Esophagus muscularis mucosa (tissue), 4 donors: ENCODE measurements around the gene COMMD4. TPM values are rescaled to one million over a fixed set of nuclear protein-coding genes. Genes with fewer than 3 reads are reported as not detected.

Experiments used
- DNase-seq: peaks from one replicate; pipeline ENCODE4 v3.0.0-alpha.2; 2017; ENCODE audit errors: extremely low spot score
- H3K27ac ChIP-seq, 4 donors: fragments of 200-600 bp; sonication (generic); replicated peaks in 1 of 4; 1 replicate in 3 of 4; 2 replicates in 1 of 4; pipeline ENCODE4 v1.5.1; 2016 to 2019; ENCODE audit warnings: mild to moderate bottlenecking in 1 of 4
- H3K27me3 ChIP-seq, 4 donors: fragments of 200-600 bp; sonication (generic); one replicate each; pipeline versions ENCODE4 v1.5.1 to v1.6.0; 2016 to 2019
- H3K36me3 ChIP-seq, 4 donors: fragments of 200-600 bp; sonication (generic); one replicate each; pipeline ENCODE4 v1.5.1; 2016 to 2019
- H3K4me1 ChIP-seq, 4 donors: fragments of 200-600 bp; sonication (generic); one replicate each; pipeline ENCODE4 v1.5.1; 2016 to 2019
- H3K4me3 ChIP-seq, 4 donors: fragments of 200-600 bp; sonication (generic); 1 replicate in 2 of 4; 2 replicates in 2 of 4; pipeline ENCODE4 v1.5.1; 2016 to 2019; ENCODE audit warnings: mild to moderate bottlenecking in 4 of 4, moderate library complexity in 1 of 4
- H3K9me3 ChIP-seq, 4 donors: fragments of 200-600 bp; sonication (generic); 1 replicate in 3 of 4; 2 replicates in 1 of 4; pipeline ENCODE4 v1.5.1; 2016 to 2019
- CTCF ChIP-seq, 3 experiments: fragments of 200-600 bp in 2 of 3; fragments of 450-650 bp in 1 of 3; sonication (generic) in 2 of 3; IDR thresholded peaks; one replicate each; pipeline ENCODE4 v1.5.1; 2017 to 2019; ENCODE audit warnings: antibody characterized with exemption in 3 of 3, mild to moderate bottlenecking in 2 of 3, moderate library complexity in 1 of 3
- EP300 ChIP-seq: sonication (generic); formaldehyde crosslinking; IDR thresholded peaks from one replicate; pipeline ENCODE4 v1.6.1; 2017; ENCODE audit warnings: antibody characterized with exemption
- POLR2A ChIP-seq: fragments of 450-650 bp; IDR thresholded peaks from one replicate; pipeline ENCODE4 v1.6.1; 2017; ENCODE audit warnings: antibody characterized with exemption, moderate library complexity, mild to moderate bottlenecking, low read depth
- POLR2AphosphoS5 ChIP-seq, 2 donors: sonication (generic); formaldehyde crosslinking; IDR thresholded peaks; one replicate each; pipeline ENCODE4 v1.6.1; 2017; ENCODE audit warnings: antibody characterized with exemption in 2 of 2
- whole genome bisulfite sequencing: methylation state at CpG from one replicate; pipeline ENCODE4 v1.1.5; 2018; 5-methylcytosine and 5-hydroxymethylcytosine counted together
- intact Hi-C: fragments of 100-400 bp; cut with DNase I; formaldehyde crosslinking; loops from one replicate; pipeline ENCODE4 v1.15.1; 2023
- total RNA-seq, 4 donors: library from RNA; depleted of rRNA; stranded (reverse); fragments of >200 nt; gene quantifications; one replicate each; pipeline versions ENCODE4 v1.1.0 to v1.2.1, GENCODE V29; 2016

COMMD4 gene
- total RNA-seq, 4 donors from 2014 or later = 32.0 to 73.0 (median 50.6) TPM

- no peaks in the 10 kb centered on the region for H3K4me1 ChIP-seq
- peaks cover 42 to 100% (median 98%) of the 10 kb centered on the region in 4 donors for H3K36me3 ChIP-seq
- TF ChIP-seq EP300 (no peak), POLR2A (no peak)
- DNase-seq = no peak
- H3K27me3 ChIP-seq = no peaks in the 10 kb centered on the region
- 89% methylated on average over 8 of the region's 10 CpGs for WGBS
- no peak overlapping the region for H3K4me3 ChIP-seq
- no peaks in the 10 kb centered on the region for H3K9me3 ChIP-seq
- intact Hi-C loops = no loop called here
- H3K27ac ChIP-seq = no peak overlapping the region
These were observed 23.1 kb downstream of the COMMD4 start for GRCh38 chr15:75358771-75359536.

GRCh38 chr15:75359537-75360250 lies 23.8 kb downstream of the COMMD4 start:
- no peaks in the 10 kb centered on the region for H3K4me1 ChIP-seq
- no peak for DNase-seq
- H3K9me3 ChIP-seq = no peaks in the 10 kb centered on the region
- H3K27ac ChIP-seq = no peak overlapping the region
- TF ChIP-seq EP300 (no peak), CTCF (IDR thresholded peaks at IDR 0.05) (no peak), POLR2A (no peak), POLR2AphosphoS5 (IDR thresholded peaks at IDR 0.05) (no peak)
- peaks cover 49 to 100% (median 100%) of the 10 kb centered on the region in 4 donors for H3K36me3 ChIP-seq
- 89% methylated on average over 15 of the region's 15 CpGs for WGBS
- no peaks in the 10 kb centered on the region for H3K27me3 ChIP-seq
- H3K4me3 ChIP-seq = no peak overlapping the region
- intact Hi-C loops = loop anchor here (10.0 kb wide), 1 partner anchor 285 kb away; the partner anchor contains the start of genes IMP3 and SNX33

- intact Hi-C loops = loop anchor here (10.0 kb wide), 1 partner anchor 284 kb away; the partner anchor contains the start of genes IMP3 and SNX33
These were observed 24.5 kb downstream of the COMMD4 start for GRCh38 chr15:75360391-75360790.

GRCh38 chr15:75360856-75361255 lies 25.0 kb downstream of the COMMD4 start:
- no peaks in the 10 kb centered on the region for H3K27me3 ChIP-seq
- H3K4me3 ChIP-seq = no peak overlapping the region
- WGBS = 83% methylated on average over 2 of the region's 7 CpGs
- no peaks in the 10 kb centered on the region for H3K4me1 ChIP-seq
- intact Hi-C loops = loop anchor here (10.0 kb wide), 1 partner anchor 284 kb away; the partner anchor contains the start of genes IMP3 and SNX33
- no peak overlapping the region for H3K27ac ChIP-seq
- DNase-seq = no peak
- no peak for TF ChIP-seq CTCF (IDR thresholded peaks at IDR 0.05)
- no peak for TF ChIP-seq POLR2AphosphoS5 (IDR thresholded peaks at IDR 0.05)
- TF ChIP-seq POLR2A = no peak
- no peak for TF ChIP-seq EP300
- H3K36me3 ChIP-seq = peaks cover 50 to 100% (median 100%) of the 10 kb centered on the region in 4 donors
- no peaks in the 10 kb centered on the region for H3K9me3 ChIP-seq

More at GRCh38 chr15:75360391-75360790, 24.5 kb downstream of the COMMD4 start:
- H3K36me3 ChIP-seq = peaks cover 50 to 100% (median 100%) of the 10 kb centered on the region in 4 donors
- H3K27me3 ChIP-seq = no peaks in the 10 kb centered on the region
- no peak for TF ChIP-seq POLR2AphosphoS5 (IDR thresholded peaks at IDR 0.05)
- no peak for TF ChIP-seq EP300
- no peak for TF ChIP-seq CTCF (IDR thresholded peaks at IDR 0.05)
- no peak overlapping the region for H3K4me3 ChIP-seq
- WGBS = 33% methylated on average over 1 of the region's 1 CpG
- H3K4me1 ChIP-seq = no peaks in the 10 kb centered on the region
- no peak overlapping the region for H3K27ac ChIP-seq
- H3K9me3 ChIP-seq = no peaks in the 10 kb centered on the region
- DNase-seq = no peak

GRCh38 chr15:75361361-75361988 lies 25.6 kb downstream of the COMMD4 start:
- TF ChIP-seq CTCF (IDR thresholded peaks at IDR 0.05) = no peak
- TF ChIP-seq POLR2A = no peak
- TF ChIP-seq POLR2AphosphoS5 (IDR thresholded peaks at IDR 0.05) = no peak
- no peak for TF ChIP-seq EP300
- Histone ChIP-seq H3K9me3 (no peaks in the 10 kb centered on the region), H3K36me3 (peaks cover 55 to 100% (median 100%) of the 10 kb centered on the region in 4 donors), H3K4me1 (peaks cover 0 to under 1% (median under 1%) of the 10 kb centered on the region in 4 donors), H3K4me3 (no peak overlapping the region), H3K27ac (no peak overlapping the region), H3K27me3 (no peaks in the 10 kb centered on the region)
- intact Hi-C loops = loop anchor here (10.0 kb wide), 1 partner anchor 283 kb away; the partner anchor contains the start of genes IMP3 and SNX33
- no peak for DNase-seq
- WGBS = 92% methylated on average over 9 of the region's 10 CpGs
